Right kidney (tissue), 9 donors: ENCODE measurements around the gene ZIK1.

ENCODE experiments used
- DNase-seq: peaks from one replicate; pipeline ENCODE4 v3.0.0-alpha.2; 2016
- long read RNA-seq, 8 donors: transcript quantifications; one replicate each; lab custom pipeline, GENCODE V29; 2026

ZIK1 gene
- long read RNA-seq, donor 1, partial matches to known transcripts, result 0 of 1 reads
- long read RNA-seq, donor 1, other reads (novel, unspliced or antisense), result 0 of 1 reads
- long read RNA-seq, donor 2, full-length matches to known transcripts, result 2 of 2 reads
- long read RNA-seq, donor 2, partial matches to known transcripts, result 0 of 2 reads
- long read RNA-seq, donor 2, other reads (novel, unspliced or antisense), result 0 of 2 reads
- long read RNA-seq, donor 3, result 0 reads
- long read RNA-seq, donor 4, full-length matches to known transcripts, result 2 of 2 reads
- long read RNA-seq, donor 4, partial matches to known transcripts, result 0 of 2 reads
- long read RNA-seq, donor 4, other reads (novel, unspliced or antisense), result 0 of 2 reads
- long read RNA-seq, donor 5, full-length matches to known transcripts, result 1 of 1 reads
- long read RNA-seq, donor 5, partial matches to known transcripts, result 0 of 1 reads
- long read RNA-seq, donor 5, other reads (novel, unspliced or antisense), result 0 of 1 reads
- long read RNA-seq, donor 6, partial matches to known transcripts, result 0 of 1 reads
- long read RNA-seq, donor 6, other reads (novel, unspliced or antisense), result 0 of 1 reads
- long read RNA-seq, donor 7, full-length matches to known transcripts, result 4 of 4 reads
- long read RNA-seq, donor 7, partial matches to known transcripts, result 0 of 4 reads
- long read RNA-seq, donor 7, other reads (novel, unspliced or antisense), result 0 of 4 reads
- long read RNA-seq, donor 8, full-length matches to known transcripts, result 3 of 3 reads
- long read RNA-seq, donor 8, partial matches to known transcripts, result 0 of 3 reads
- long read RNA-seq, donor 8, other reads (novel, unspliced or antisense), result 0 of 3 reads

DNA sequence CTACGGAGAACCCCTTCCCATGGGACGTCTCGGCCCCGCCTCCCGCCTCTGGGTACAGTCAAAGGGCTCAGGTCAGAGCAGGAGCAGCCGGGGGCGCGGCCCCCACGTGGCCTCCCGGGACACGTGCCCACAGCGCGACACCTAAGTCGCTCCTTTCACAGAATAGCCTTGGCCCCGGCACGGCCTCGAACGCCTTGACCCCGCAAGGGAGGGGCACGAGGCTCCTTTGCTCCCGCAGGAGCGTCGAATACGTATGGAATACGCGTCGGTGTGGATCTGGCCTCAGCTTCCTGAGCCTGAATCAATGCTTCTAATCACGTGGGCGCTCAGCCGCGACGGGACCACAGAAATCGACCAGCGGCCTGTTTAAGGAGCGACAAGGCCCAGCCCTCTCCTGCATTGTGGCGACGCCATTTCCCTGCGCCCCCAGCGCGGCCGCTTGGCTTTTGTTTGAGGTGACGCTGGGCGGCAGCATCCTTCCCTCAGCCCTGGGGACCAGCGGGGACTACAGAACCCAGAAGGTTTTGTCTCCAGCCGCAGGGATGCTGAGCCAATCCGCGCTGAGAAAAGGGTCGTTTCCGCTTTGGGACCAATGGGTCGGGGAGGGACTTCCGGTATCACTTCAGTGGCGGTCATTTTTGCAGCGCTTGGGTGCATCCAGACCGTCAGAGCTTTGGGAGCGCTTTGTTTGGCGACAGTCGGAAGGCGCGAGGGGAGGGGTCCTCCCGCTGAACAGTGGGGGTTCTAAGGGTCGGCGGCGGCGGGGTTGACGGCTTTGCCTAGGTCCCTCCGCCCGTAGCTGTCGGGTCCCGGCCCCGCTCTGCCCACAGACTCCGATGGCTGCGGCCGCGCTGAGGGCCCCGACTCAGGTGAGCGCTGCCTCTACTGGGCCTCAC is at the start of gene ZIK1:
TSS of gene ZIK1 (plus strand) at position 625 of the 896 bp plus-strand sequence. CDS start at position 837, 212 bp downstream.
- peak; percentile 92 for DNase-seq

DNA sequence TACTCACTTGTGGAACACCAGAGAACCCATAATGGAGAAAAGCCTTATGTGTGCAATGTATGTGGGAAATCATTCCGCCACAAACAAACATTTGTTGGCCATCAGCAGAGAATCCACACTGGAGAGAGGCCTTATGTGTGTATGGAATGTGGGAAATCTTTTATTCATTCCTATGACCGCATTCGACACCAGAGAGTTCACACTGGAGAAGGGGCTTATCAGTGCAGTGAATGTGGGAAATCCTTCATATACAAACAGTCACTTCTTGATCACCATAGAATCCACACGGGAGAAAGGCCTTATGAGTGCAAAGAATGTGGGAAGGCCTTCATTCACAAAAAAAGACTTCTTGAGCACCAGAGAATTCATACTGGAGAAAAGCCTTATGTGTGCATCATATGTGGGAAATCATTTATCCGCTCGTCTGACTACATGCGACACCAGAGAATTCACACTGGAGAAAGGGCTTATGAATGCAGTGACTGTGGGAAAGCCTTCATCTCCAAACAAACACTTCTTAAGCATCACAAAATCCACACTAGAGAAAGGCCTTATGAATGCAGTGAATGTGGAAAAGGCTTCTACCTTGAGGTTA is 45.9 kb upstream of the ZIK1 start:
- DNase-seq, result no peak

DNA sequence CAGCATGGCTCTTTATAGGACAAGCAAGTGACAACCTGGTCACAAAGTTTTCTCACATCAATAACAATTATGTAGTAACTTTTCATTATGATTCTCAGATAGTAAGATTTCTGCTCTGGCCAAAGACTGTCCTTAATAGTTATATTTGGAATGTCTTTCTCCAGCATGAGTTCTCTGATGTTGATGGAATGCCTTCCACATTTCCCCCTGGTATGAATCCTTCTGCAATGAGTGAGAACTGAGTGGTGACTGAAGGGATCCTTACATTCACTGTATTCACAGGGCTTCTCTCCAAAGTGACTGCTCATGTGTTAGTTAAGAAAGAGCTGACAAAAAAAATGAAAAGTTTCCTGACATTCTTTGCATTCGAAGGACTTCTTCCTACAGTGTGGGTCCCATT is 37.4 kb upstream of the ZIK1 start:
- no peak for DNase-seq

DNA sequence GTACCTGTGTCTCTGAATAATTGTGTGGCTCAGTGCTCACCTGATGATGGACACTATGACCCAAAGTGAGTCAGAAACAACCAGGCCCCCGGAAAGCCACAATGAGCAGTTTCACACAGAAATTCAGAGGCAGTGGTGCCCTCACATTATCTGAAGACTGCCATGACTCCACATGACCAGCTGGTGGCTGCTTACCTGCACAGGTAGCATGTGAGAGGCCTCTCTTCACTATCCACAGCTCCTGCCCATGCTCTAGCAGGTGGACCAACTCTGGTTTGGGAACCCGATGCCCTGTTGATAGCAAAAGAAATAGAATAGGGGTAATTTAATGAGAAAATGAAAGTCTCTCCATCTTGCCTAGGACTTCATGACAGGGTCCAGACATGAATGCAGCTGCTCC is 31.5 kb upstream of the ZIK1 start:
- DNase-seq, result no peak

DNA sequence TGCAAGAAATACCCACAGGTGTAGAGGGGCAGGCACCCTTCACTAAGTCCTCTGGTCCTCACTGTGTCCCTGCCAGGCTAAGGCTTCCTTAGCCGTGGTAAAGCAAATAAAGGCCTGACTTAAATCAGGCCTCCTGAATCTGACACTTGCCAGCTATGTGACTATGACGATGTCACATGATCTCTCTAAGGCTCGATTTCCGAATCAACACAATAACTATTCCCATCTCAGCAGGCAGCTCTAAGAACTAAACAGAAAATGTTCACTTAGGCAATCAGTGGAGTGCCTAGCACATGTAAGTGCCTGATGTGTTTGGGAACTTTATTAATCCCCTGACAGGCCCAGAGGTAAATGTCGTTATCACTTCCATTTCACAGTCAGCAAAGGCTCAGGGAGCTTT is 26.3 kb upstream of the ZIK1 start:
- no peak for DNase-seq

DNA sequence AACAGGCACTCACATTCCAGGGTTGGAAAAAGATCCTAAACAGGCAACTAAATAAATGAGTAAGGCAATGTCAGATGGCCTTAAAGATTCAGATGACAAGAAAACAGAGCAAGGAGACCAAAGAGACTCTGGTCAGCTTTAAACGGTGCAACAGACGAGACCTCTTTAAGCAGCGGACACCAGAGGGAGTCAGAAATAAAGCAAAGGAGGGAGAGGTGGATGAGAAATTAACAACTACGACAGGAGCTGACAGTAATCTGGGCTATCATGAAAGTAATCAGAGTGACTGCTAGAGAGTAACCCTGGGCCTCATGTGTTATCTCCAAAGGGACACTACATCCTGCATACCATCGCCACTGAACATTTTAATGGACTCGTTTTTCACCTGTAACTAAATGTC is 25.4 kb upstream of the ZIK1 start:
- no peak for DNase-seq

DNA sequence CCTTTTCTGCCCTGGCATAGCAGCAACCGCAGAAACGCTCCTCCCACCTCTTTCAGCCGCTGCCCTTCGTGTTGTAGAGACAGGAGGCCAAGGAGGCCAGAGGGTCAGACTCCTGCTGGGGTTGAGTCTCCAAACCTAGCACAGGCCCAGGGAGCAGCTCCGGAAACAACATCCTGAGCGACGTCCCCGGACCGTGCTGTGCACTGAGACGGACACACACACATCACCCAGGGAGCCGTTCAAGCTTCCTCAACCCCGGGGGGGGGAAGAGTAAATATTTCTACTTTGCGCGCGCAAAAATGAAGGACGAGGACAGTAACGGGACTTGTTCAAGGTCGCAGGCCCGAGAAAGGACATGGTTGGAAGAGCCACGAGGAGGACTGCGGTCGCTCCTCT is 24.9 kb upstream of the ZIK1 start:
- DNase-seq, result no peak

DNA sequence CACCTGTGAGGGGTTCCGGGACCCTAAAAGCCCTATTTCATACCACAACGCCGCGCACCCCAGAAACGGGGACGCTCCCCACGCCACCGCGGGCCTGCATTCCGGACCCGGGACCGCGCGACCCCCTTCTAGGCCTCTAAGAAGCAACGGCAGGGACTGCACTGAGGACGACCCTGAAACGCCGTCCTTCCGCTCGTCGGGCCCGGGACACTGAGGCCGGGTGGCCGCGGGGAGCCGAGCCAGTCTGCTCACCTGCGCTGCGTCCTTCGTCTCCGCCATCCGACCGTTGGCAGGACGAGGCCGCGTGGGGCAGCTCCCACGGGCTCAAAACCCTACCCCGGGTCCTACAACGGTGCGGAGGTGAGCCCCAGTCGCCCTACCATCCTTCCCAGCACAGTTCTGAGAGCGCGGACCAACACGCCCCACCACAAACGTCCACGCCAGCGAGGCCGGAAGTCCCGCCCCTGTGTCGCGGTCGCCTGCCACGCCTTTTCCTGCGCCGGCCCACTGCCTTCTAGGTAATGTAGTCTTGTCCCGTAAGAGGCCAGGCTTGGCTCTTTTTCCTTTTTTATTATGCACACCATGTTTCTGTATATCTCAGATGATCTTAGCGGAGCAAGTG is 24.4 kb upstream of the ZIK1 start, which contains the start of gene ZNF550:
TSS of gene ZNF550 (minus strand) at position 460 of the 622 bp plus-strand sequence. CDS start at position 279, 181 bp downstream.
- DNase-seq, result peak; percentile 85

DNA sequence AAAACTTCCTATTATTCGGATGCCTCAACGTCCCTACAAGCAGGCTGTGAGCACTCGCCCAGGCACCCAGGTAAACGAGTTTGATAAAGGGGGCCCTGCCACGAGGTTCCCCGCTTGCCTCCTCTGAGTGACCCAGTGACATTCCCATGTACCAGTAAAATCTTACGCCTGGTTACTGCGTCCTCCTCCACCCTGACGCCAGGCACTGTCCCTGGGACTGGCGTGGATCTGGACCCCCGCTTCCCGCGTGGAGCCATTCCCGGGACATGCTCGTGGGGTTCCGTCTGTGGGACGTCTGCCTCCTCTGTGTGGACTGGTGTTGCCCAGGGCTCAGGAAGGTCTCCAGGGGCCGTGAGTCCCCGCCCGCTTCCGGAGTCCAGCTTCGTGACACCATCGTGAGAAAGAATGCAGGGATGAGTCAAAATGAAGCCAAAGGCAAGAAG is 23.9 kb upstream of the ZIK1 start:
- DNase-seq, result no peak

DNA sequence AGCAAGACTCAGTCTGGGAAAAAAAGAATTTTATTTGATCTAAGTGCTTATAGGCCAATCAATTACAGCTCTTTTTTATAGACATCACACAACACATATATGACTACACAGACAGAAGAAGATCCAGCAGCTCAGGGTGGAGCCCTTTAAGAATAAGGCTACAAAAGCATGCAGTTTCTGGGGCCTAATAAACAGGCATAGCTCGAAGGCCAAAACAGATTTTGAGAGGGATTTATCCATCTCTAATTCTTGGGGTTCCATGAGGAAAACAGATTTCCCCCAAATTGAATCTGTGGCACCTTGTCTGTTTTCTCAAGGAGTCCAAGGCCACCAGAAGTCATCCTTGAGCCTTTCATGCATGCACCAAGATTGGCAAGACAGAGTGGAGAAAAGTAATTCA is 20.4 kb upstream of the ZIK1 start:
- no peak for DNase-seq

DNA sequence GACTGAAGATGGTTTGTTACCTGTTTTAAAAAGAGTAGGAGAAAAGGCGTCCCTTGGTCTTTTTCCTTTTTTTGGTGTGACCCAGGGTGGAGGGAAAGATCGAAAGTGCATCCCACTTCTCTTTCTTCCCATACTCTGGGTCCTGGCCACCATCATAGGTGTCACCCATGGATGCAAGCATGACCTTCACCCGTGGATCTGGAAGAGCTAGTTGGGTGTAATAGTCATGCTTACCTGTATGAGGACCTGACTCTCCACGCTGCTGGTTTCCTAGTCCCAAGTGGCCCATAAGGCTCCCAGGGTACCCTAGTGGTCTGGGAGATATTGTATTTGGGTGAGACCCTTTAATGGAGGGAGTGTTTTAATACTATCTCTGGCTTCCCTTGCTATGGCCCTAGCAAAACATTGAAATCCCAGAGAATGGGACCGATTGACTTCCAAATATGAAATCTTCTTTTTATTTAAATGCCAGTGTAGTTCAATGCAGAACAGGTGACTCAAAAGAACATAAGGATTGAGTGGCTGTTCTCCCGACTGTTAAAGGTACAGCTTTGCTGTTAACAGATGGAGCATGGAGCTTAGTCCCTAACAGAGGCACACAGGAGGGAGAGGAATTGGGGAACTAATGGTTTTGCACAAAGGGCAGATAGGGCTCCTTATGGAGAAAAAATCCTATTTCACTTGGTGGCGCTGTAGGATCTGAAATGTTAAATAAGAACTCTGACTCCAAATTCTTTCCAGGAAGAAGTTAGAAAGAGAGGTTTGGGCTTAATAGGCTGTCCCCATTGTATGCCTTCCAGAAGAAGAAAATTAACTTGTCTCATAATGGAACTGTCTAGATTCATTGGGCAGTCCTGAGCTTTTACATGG is 17.3 kb upstream of the ZIK1 start:
- DNase-seq, result no peak

DNA sequence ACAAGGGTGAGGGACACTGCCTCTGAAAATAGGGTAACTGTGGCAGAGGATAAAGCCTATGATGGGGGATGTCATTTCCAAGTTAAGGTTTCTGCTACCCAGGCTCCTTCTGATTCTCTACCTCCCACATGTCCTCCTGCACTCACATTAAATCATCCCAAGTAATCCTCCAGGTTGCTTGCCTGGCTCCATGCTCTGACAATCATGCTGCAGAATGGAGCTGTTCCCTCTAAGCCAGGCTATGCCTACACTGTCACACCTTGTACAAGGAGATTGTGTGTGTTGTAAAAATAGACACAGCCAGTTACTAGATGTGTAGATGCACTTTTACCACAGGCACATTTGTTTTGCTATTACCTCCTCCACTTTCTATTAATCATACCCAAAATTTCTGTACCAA is 13.2 kb upstream of the ZIK1 start:
- no peak for DNase-seq

DNA sequence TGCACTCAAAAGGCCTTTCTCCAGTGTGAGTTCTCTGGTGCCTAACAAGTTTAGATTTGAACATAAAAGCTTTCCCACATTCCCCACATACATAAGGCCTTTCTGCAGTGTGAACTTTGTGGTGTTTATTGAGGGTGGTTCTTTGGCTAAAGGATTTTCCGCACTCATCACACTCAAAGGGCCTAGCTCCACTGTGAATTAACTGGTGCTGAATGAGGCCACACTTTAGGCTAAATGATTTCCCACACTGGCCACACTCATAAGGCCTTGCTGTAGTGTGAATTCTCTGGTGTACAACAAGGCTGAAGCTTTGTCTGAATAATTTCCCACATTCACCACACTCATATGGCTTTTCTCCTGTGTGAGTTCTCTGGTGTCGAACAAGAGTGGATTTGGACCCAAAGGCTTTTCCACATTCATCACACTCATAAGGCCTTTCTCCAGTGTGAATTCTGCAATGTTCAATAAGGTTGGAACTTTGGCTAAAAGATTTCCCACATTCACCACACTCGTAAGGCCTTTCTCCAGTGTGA is 11.5 kb upstream of the ZIK1 start:
- no peak for DNase-seq

DNA sequence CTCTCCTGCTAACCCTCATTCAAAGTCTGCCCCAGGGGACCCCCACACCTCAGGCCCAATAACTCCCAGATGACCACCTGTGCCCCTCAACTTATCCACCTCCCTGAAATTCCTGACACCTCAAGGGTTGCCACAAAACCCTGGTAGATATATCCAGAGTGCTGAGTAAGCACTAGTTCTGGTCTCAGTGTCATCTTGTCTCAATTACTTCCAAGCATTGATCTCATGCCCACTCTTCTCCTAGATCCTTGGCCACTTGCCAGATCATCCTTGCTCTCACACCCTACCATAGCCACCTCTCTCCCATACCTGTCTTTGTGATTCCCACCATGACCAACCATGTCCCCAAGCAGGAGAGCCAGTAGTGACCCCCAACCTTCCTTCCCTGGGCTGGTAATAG is 7.3 kb upstream of the ZIK1 start:
- no peak for DNase-seq

DNA sequence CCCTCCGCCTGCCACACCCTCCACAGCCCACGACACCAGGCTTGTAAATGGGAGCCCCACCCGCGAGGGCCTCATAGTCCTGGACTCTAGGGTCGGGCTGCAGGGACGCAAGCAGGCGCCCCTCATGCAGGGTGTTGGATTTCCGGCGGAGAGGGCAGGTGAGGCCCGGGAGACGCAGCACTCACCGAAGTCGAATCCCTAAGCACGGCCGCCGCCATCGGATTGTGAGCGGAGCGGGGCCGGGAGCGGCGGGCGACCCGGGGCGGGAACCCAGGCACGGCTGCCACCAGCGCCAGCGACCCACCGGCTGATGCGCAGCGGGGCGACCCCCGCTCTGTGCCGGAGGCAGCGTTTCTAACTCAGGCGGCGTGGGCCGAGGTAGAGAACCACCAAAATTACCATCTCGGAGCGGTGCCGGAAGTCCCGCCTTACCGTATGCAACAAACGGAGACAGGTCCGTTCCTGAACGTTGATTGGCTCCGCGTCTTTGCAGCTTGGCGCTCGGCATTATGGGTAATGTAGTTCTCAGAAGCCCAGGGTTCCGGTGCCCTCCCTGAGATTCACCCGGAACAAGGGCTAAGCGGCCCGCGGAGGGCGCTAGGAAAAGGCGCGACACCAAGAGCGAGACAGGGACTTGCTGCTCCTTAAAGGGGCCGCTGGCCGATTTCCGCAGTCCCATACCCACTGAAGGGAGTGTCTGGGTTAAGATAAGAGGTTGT is 5.3 kb upstream of the ZIK1 start, which contains the start of gene ZNF416:
TSS of gene ZNF416 (minus strand) at position 425 of the 719 bp plus-strand sequence. CDS start at position 218, 207 bp downstream.
- DNase-seq, result peak; percentile 88

DNA sequence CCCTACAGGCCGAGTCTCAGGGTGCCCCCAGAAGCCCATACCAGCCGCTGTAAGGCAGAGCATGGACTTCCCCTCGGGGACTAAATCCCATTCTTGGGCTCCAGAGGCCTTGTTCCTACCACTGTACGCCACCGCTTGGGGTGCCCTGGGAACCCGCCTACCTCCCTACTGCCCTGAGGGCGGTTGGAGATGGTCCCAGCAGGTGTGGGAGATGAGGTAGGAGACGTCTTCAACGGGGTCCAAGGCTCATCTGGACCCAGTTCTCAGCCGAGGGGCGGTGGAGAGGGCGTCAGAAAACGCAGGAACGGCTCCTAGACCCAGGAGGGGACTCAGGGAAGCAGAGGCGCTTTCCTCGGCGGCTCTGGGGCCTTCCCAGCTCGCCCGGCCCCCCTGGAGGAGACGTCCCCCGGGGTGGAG is 833 bp upstream of the ZIK1 start:
- no peak for DNase-seq

DNA sequence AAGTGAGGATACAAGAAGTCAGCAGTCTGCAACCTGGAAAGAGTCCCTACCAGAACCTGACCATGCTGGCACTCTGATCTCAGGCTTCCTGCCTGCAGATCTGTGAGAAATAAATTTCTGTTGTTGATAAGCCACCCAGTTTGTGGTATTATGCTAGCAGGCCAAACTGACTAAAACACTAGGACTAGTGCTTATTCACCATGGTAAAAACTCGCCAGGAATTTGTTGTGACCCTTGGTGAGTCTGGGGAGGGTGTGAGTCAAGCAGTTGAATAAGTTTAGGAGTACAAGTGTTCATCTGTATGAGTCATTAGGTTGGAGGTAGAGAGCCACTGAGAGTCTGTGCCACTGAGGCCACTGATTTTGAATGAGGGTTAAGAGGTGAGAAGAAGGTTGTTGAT is 3.6 kb downstream of the ZIK1 start:
- no peak for DNase-seq

DNA sequence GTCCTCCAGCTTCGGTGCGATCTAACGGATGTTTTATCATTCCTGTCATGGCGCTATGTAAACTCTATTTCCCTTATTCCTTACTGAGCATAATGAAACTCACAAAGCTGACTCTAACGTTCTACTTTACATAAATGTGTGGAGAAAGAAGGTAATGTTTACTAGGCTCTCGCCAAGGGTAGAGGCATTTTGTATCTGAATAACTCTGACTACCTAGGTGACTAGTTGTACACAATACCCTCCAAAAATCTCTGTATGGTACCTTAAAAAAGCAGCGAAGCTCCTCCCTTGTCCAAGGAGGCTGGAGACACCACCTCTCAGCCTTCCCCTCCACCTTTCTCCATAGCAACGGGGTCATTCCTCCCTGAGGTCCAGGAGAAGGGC is 15.4 kb downstream of the ZIK1 start:
- DNase-seq, result no peak

DNA sequence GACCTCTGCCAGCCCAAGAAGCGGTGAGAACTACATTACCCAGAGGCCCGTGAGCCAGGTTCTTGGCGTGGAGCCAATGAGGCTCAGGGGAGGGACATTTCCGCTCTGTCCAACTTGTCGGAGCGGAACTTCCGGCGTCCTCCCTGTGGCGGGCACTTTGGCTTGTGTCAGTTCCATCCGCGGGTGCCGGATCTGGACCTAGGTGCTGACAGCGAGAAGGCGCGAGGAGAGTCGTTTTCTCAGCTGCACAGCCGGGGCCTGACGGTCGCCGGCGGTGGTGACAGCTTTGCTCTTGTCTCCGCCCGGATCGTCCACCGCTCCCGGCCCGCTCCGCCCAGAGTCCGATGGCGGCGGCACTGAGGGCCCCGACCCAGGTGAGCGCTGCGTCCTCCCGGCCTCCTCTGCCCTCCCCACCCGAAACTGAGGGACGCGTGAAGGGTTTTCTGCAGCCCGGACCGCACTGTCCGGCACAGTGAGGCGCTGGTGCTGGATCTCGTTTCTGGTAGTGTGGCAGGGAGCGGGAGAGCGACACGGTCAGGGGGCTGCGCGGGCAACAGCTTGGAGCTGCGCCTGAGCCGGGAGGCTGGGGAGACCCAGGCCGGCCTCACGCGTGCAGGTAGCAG is 15.9 kb downstream of the ZIK1 start, which contains the start of gene ZNF530:
TSS of gene ZNF530 (plus strand) at position 125 of the 623 bp plus-strand sequence. CDS start 4,461 bp downstream, outside the sequence.
- peak; percentile 78 for DNase-seq
